Measurements from ENCODE around the gene KCMF1. TPM values are rescaled to one million over a fixed set of nuclear protein-coding genes. Genes with fewer than 3 reads are reported as not detected.

The KCMF1 gene
- total RNA-seq = 100 to 1,000 TPM; 131 to 153 (median 137) TPM

- H3K4me3 Mint-ChIP-seq = peak within 1 kb of the TSS; percentile 100
- ATAC-seq = peak; percentile 76 to 77
- peaks cover 22% of the 10 kb centered on the region for H3K36me3 Mint-ChIP-seq (ENCODE audit: insufficient read depth)
- peak; percentile 69 for DNase-seq
- no peaks in the 10 kb centered on the region for H3K9me3 Mint-ChIP-seq
- no peaks in the 10 kb centered on the region for H3K27me3 Mint-ChIP-seq (ENCODE audit: low read depth)
- peaks cover 47% of the 10 kb centered on the region for H3K4me1 Mint-ChIP-seq (ENCODE audit: low read depth)
These were observed at the start of gene KCMF1 for GRCh38 chr2:84970868-84971509. TSS of gene KCMF1 (plus strand) at chr2:84971161. CDS start at chr2:84971452, 291 bp downstream.

DNA sequence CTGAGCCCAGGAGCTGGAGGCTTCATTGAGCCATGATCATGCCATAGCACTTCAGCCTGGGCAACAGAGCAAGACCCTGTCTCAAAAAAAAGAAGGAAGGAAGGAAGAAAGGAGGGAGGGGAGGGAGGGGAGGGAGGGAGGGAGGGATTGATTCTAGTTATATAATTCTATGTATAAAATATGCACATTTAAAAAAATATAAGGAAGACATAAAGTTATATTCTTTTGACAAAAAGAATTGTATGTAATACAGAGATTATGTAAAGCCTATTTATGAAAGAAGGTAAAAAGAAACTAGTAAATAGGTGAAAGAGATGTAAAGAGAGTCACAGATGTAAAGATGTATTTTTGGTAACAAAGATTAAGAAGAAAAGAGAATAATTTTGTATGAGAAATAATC, 48.0 kb upstream of the KCMF1 start:
- no peak overlapping the region for H3K4me3 Mint-ChIP-seq
- no peak for DNase-seq

GRCh38 chr2:84924173-84925106, 46.5 kb upstream of the KCMF1 start:
- H3K4me3 Mint-ChIP-seq = peak overlapping the region; percentile 40
- H3K4me1 Mint-ChIP-seq (ENCODE audit: low read depth) = peaks cover 51% of the 10 kb centered on the region
- H3K27me3 Mint-ChIP-seq (ENCODE audit: low read depth) = no peaks in the 10 kb centered on the region

More for the DNA sequence above, 48.0 kb upstream of the KCMF1 start:
- peaks cover 65% of the 10 kb centered on the region for H3K4me1 Mint-ChIP-seq (ENCODE audit: low read depth)
- ATAC-seq = no peak
- H3K9me3 Mint-ChIP-seq = no peaks in the 10 kb centered on the region
- H3K36me3 Mint-ChIP-seq (ENCODE audit: insufficient read depth) = no peaks in the 10 kb centered on the region
- H3K27me3 Mint-ChIP-seq (ENCODE audit: low read depth) = no peaks in the 10 kb centered on the region

DNA sequence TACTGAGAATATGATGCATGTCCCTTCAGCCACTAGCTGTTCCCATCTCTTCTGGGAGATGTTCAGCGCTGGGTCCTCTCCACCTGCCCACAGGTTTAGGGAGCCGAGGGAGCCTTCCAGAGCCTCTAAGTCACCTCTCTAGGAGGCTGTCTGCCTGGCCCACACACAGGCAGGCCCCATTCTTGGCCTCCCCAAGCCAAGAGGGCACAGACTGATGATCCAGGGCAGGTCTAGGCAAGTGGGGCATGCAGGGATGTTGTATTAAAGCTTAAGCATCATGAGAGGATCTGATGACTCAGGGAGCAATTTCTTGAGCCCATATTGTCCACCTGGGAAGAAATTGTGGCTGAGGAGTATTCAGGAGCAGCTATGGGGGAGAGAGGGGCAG, 45.6 kb upstream of the KCMF1 start:
- no peaks in the 10 kb centered on the region for H3K27me3 Mint-ChIP-seq (ENCODE audit: low read depth)
- ATAC-seq (peak in 1 of 2 donors; percentile 1), DNase-seq (no peak)
- peaks cover 44% of the 10 kb centered on the region for H3K4me1 Mint-ChIP-seq (ENCODE audit: low read depth)
- H3K36me3 Mint-ChIP-seq (ENCODE audit: insufficient read depth) = no peaks in the 10 kb centered on the region
- H3K4me3 Mint-ChIP-seq = peak overlapping the region; percentile 91
- H3K9me3 Mint-ChIP-seq = no peaks in the 10 kb centered on the region

More at GRCh38 chr2:84924173-84925106, 46.5 kb upstream of the KCMF1 start:
- DNase-seq (peak; percentile 34), ATAC-seq (no peak)
- H3K9me3 Mint-ChIP-seq = no peaks in the 10 kb centered on the region
- H3K36me3 Mint-ChIP-seq (ENCODE audit: insufficient read depth) = no peaks in the 10 kb centered on the region

- Mint-ChIP-seq H3K4me3 (peak overlapping the region; percentile 91), H3K9me3 (no peaks in the 10 kb centered on the region), H3K27me3 (ENCODE audit: low read depth) (no peaks in the 10 kb centered on the region), H3K36me3 (ENCODE audit: insufficient read depth) (no peaks in the 10 kb centered on the region), H3K4me1 (ENCODE audit: low read depth) (peaks cover 41% of the 10 kb centered on the region)
- DNase-seq = peak; percentile 99
- peak; percentile 81 to 83 for ATAC-seq
These were observed 45.1 kb upstream of the KCMF1 start for GRCh38 chr2:84925724-84926376.

- no peaks in the 10 kb centered on the region for H3K36me3 Mint-ChIP-seq (ENCODE audit: insufficient read depth)
- no peaks in the 10 kb centered on the region for H3K9me3 Mint-ChIP-seq
- H3K4me1 Mint-ChIP-seq (ENCODE audit: low read depth) = peaks cover 51% of the 10 kb centered on the region
- ATAC-seq = no peak
- no peaks in the 10 kb centered on the region for H3K27me3 Mint-ChIP-seq (ENCODE audit: low read depth)
- H3K4me3 Mint-ChIP-seq = peak overlapping the region; percentile 91
- no peak for DNase-seq
These were observed 43.7 kb upstream of the KCMF1 start for GRCh38 chr2:84927275-84927627.

- DNase-seq (no peak), ATAC-seq (no peak)
- Mint-ChIP-seq H3K4me3 (no peak overlapping the region), H3K27me3 (ENCODE audit: low read depth) (no peaks in the 10 kb centered on the region), H3K36me3 (ENCODE audit: insufficient read depth) (peaks cover 3% of the 10 kb centered on the region), H3K4me1 (ENCODE audit: low read depth) (peaks cover 34% of the 10 kb centered on the region), H3K9me3 (no peaks in the 10 kb centered on the region)
These were observed 39.6 kb upstream of the KCMF1 start for GRCh38 chr2:84931384-84931821.

DNA sequence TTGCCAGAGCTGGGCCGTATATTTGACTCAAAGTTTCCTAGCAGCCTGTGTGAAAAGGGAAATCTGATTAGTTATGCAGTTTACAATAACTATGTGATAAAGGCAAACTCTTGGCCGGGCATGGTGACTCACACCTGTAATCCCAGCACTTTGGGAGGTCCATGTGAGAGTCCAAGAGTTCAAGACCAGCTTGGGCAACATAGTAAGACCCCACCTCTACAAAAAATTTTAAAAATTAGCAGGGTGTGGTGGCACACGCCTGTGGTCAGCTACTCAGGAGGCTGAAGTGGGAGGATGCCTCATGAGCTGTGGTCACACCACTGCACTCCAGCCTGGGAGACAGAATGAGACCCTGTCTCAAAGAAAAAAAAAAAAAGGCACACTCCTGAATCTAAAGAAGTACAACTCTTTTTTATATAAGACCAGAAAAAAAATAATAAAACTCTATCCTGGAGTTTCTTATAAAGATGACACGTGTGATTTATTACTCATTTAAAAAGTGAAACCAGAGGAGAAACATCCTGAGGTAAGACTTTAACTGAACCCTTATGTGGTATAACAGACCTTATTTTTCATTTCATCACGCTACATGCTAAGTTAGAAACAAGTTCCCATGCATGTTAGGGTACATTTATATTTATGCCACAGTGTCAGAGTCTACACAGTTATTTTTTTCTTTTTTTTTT, 32.6 kb upstream of the KCMF1 start:
- Mint-ChIP-seq H3K4me3 (peak overlapping the region; percentile 71), H3K27me3 (ENCODE audit: low read depth) (no peaks in the 10 kb centered on the region), H3K9me3 (no peaks in the 10 kb centered on the region), H3K36me3 (ENCODE audit: insufficient read depth) (peaks cover 6% of the 10 kb centered on the region), H3K4me1 (ENCODE audit: low read depth) (peaks cover 51% of the 10 kb centered on the region)
- ATAC-seq (peak; percentile 68 to 69), DNase-seq (peak; percentile 50)

- peaks cover 53% of the 10 kb centered on the region for H3K4me1 Mint-ChIP-seq (ENCODE audit: low read depth)
- peaks cover 4% of the 10 kb centered on the region for H3K36me3 Mint-ChIP-seq (ENCODE audit: insufficient read depth)
These were observed 31.4 kb upstream of the KCMF1 start for GRCh38 chr2:84939426-84940087.

DNA sequence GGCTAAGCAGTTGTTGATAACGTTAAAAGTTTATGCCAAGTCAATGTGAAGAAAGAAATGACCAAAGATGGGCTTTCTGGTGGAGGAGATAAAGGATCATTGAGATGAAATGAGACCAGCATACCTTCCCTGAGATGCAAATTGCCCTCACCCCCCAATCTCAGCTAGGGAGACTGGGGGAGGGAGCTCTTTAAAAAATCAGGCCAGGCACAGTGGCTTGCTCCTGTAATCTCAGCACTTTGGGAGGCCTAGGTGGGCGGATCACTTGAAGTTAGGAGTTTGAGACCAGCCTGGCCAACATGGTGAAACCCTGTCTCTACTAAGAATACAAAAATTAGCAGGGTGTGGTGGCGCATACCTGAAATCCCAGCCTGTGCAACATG, 30.9 kb upstream of the KCMF1 start:
- H3K36me3 Mint-ChIP-seq (ENCODE audit: insufficient read depth) = peaks cover 4% of the 10 kb centered on the region
- DNase-seq (no peak), ATAC-seq (no peak)
- H3K4me1 Mint-ChIP-seq (ENCODE audit: low read depth) = peaks cover 59% of the 10 kb centered on the region
- H3K27me3 Mint-ChIP-seq (ENCODE audit: low read depth) = no peaks in the 10 kb centered on the region
- H3K4me3 Mint-ChIP-seq = peak overlapping the region; percentile 71
- no peaks in the 10 kb centered on the region for H3K9me3 Mint-ChIP-seq

More at GRCh38 chr2:84939426-84940087, 31.4 kb upstream of the KCMF1 start:
- H3K9me3 Mint-ChIP-seq = no peaks in the 10 kb centered on the region
- ATAC-seq = peak; percentile 68 to 72
- peak; percentile 64 for DNase-seq
- H3K27me3 Mint-ChIP-seq (ENCODE audit: low read depth) = no peaks in the 10 kb centered on the region
- H3K4me3 Mint-ChIP-seq = peak overlapping the region; percentile 71

DNA sequence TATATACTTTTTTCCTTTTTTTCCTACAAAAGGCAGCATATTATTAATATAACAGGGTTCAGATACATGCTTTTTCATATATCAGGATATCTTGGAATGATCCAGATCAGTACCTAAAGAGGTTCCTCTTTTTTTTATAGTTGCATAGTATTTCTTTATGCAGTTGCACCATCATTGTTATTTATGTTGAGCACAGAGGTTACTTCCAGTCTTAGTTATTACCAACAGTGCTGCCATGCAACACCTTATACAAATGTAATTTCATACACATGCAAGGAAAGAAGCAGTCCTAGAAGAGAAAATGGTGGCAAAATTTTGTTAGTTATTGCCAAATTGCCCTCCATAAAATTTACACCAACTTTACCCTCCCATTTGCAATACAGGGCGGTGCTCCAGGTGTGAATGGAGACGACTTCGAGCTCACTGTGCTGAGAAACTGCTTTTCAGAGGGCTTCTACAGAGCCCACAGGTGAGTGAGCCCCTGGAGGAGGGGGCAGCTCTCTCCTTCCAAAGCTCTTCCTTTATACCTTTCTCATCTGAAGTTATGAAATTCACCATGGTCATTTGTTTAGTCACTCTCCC, 30.0 kb upstream of the KCMF1 start:
- Mint-ChIP-seq H3K27me3 (ENCODE audit: low read depth) (no peaks in the 10 kb centered on the region), H3K36me3 (ENCODE audit: insufficient read depth) (peaks cover 5% of the 10 kb centered on the region), H3K4me1 (ENCODE audit: low read depth) (peaks cover 67% of the 10 kb centered on the region), H3K9me3 (no peaks in the 10 kb centered on the region), H3K4me3 (no peak overlapping the region)
- ATAC-seq (no peak), DNase-seq (no peak)

GRCh38 chr2:84942166-84942565, 28.8 kb upstream of the KCMF1 start:
- H3K9me3 Mint-ChIP-seq = no peaks in the 10 kb centered on the region
- H3K4me3 Mint-ChIP-seq = no peak overlapping the region
- DNase-seq (no peak), ATAC-seq (no peak)
- H3K4me1 Mint-ChIP-seq (ENCODE audit: low read depth) = peaks cover 68% of the 10 kb centered on the region
- no peaks in the 10 kb centered on the region for H3K27me3 Mint-ChIP-seq (ENCODE audit: low read depth)
- peaks cover 5% of the 10 kb centered on the region for H3K36me3 Mint-ChIP-seq (ENCODE audit: insufficient read depth)

GRCh38 chr2:84942964-84943421, 28.0 kb upstream of the KCMF1 start:
- ATAC-seq = peak; percentile 23 to 35
- peaks cover 5% of the 10 kb centered on the region for H3K36me3 Mint-ChIP-seq (ENCODE audit: insufficient read depth)
- no peak for DNase-seq
- H3K9me3 Mint-ChIP-seq = no peaks in the 10 kb centered on the region
- no peaks in the 10 kb centered on the region for H3K27me3 Mint-ChIP-seq (ENCODE audit: low read depth)
- H3K4me1 Mint-ChIP-seq (ENCODE audit: low read depth) = peaks cover 65% of the 10 kb centered on the region
- peak overlapping the region; percentile 52 for H3K4me3 Mint-ChIP-seq
